ENCODE data around the gene RAB23.

Gene RAB23

DNA sequence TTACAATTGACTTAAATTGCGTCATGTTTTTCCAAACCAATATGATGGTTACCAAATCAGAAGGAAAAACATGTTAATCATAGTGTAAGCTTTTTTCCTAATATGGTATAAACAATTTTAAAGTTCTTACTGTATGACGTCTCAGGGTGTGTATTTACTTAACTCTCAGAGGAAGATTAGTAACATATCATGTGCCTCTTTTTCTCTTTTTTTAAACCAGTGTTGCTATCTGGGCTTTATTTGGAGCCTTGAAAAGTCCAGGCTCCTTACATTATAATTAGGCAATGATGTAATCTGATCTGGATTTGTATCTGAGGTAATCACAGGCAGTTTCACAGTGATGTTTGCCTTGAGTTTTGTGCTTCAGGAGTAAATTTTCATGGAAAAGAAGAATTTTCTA, 20.4 kb upstream of the RAB23 start:
- DNase-seq (ENCODE audit: low spot score) = no peak

DNA sequence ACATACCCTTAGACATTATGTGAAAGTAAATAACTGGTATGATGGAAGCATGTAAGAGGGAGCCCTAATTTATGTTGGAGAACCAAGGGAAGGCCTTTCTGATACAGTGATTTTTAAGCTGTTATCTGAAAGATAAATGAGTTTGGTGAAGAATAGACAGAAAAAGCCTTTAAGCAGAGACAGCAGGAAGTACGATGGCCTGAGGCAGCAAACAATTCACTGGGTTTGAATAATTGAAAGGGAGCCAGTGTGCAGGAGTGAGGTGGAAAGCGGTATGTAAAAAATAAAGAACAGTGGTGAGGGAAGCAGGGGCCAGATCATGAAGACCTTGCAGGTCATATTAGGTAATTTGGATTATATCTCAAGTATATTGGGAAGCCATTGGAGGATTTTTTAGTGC, 4.1 kb upstream of the RAB23 start:
- no peak for DNase-seq (ENCODE audit: low spot score)

DNA sequence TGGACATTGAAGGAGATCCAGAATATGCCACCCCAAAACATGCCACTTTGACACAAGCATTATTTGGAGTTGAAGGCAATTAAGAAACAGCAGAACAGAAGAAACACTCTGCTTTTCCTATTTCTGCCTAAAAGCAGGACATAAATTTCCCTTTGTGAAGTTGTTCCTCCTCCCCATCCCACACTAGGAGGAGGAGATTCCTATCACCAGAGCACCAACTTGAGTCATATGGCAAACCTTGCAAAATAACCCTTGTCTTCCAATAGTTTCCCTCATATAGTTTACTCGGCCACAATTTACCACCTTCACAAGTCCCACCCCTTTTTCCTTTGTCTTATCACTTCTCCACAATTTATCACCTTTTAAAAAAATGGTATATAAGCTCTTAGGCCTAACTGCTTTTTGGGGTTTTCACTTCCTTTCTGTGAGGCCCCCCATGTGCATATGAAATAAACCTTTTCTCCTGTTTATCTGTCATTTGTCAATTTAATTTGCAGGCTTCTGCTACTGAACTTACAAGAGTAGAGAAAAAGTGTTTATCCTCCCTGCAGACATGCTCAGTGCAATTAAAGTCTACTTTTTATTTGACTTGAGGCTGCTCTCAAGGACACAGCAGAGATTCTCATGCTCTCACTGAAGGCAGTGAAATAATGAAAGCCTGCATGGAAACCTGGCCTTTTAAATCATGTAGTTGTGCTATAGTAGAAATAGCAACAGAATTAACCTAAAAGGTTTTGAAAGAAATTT, 2.8 kb upstream of the RAB23 start:
- no peak for DNase-seq (ENCODE audit: low spot score)

DNA sequence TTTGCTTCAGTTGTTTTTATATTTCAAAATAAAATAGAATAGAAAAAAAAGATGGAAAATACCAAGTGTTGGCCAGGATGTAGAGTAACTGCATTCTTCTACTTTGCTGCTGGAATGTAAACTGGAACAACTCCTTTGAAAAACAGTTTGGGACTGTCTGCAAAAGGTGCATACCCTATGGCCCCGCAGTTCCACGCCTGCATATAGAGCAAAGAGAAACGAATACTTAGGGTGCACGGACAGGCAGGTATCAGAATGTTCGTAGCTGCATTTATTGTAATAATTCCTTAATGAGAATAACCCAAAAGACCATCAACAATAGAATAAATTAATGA, 603 bp upstream of the RAB23 start:
- DNase-seq (ENCODE audit: low spot score) = no peak

DNA sequence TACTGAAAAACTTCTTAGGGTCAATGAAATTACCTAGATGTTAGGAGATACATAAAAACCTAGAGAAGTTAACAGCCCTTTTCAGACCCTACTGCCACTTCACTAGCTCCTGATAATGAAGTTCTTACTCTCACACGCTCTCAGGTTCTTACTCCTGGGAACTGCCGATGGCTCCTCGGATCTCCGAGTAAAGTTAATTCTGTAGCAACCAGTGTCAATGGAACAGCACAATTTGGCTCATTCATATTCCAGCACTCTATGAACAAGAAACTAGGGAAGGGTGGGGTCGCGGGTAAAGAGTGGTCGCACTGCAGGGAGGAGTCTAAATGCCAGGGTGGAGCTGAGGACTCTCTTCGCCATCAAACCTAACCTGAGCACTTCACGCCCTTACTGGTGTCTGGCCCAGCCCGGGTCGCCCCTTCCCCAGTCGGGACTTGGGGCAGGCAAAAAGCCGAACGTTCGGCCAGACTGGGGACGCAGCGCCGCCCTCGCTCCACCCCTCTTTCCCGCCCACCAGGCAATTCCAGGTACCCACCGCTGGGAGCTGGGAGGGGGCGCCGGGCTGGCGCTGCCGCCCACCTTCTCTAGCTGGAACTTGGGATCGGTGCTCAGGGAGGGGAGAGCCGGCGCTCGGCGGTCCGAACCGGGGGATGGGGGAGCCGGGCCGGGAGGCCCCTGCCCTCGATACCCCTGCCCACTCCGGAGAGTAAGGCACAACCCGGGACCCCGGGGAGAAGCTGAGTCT, 744 bp downstream of the RAB23 start:
- peak; percentile 57 for DNase-seq (ENCODE audit: low spot score)

DNA sequence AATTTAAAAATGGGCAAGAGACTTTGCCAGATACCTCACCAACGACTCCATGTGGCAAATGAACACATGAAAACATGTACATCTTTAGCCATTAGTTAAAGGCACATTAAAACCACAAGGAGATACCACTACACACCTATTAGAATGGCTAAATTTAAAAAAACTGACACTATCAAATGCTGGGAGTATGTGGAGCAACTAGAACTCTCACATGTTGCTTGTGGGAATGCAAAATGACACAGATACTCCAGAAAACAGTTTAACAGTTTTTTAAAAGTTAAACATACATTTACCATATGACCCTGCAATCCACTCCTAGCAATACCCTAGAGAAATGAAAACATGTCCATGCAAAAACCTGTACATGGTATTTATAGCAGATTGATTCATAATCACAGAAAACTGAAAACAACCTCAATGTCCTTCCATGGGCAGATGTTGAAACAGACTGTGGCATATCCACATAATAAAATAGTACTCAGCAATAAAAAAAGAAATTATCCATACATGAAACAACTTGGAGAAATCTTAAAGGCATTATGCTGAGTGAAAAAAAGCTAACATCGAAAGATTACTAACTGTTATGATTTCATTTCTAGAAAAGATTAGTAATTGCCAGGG, 1.9 kb downstream of the RAB23 start:
- DNase-seq (ENCODE audit: low spot score) = no peak

DNA sequence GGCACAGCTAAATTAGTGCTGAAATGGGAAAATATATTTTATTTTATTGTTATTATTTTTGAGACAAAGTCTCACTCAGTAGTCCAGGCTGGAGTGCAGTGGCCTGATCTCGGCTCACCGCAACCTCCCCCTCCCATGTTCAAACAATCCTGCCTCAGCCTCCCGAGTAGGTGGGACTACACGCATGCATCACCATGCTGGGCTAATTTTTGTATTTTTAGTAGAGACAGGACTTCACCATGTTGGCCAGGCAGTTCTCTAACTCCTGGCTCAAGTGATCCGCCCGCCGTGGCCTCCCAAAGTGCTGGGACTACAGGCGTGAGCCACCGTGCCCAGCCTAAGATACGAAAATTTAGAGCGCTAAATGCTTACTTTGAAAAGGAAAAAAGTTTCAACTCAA, 4.8 kb downstream of the RAB23 start:
- no peak for DNase-seq (ENCODE audit: low spot score)

DNA sequence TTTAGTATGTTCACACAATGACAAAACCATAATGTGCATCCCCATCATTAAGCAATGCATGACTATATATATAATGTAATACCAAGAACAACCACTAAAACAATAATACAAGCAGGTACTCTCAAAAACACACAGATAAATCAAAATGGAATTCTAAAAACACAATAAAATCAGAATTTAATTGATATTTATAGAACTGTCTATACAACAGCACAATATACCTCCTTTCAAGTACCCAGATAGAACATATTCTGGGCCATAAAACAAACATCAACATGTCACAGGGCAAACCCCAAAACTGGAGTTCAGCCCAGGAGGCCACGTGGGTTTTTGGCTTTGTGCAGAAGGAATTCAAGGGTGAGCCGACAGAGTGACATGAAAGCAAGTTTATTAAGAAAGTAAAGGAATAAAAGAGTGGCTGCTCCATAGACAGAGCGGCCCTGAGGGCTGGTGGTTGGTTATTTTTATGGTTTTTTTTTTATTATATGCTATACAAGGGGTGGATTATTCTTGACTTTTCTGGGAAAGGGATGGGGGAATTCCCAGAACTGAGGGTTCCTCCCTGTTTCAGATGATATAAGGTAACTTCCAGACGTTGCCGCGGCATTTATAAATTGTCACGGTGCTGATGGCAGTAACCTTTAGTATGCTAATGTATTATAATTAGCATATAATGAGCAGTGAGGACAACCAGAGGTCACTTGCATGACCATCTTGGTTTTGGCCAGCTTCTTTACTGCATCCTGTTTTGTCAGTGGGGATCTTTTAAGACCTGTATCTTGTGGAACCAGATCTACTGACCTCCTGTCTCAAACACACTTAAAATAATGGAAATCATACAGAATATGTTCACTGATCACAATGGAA, 5.6 kb downstream of the RAB23 start:
- no peak for DNase-seq (ENCODE audit: low spot score)

DNA sequence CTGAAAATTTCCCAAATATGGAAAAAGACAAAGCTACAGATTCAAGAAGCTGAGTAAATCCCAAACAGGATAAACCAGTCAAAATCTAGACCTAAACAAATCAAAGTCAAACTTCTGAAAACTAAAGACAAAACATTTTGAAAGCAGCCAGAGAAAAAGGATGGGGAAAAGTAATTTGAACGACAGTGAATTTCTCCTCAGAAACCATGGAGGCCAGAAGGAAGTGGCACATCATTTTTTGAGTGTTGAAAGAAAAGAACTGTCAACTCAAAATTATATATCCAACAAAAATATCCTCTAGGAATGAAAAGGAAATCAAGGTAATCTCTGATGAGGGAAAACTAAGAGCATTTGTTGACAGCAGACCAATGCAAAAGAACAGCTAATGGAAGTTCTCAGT, 6.8 kb downstream of the RAB23 start:
- no peak for DNase-seq (ENCODE audit: low spot score)

DNA sequence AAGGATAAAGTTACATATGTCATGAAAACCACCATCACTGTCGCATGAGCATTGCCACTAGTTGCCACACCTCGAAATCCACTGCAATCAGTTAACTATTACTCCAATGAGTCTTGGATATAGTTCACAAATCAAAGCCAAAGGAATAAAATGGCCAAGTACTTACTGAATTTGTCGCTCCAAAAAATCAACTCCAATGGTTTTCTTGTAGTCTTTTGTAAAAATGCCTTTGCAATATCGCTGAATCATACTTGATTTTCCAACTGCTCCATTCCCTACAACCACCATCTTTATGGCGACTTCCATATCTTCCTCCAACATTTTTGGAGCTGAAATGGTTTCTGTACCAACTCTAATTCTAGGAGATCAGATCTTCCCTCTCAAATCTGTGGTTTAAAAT, 12.0 kb downstream of the RAB23 start:
- no peak for DNase-seq (ENCODE audit: low spot score)

DNA sequence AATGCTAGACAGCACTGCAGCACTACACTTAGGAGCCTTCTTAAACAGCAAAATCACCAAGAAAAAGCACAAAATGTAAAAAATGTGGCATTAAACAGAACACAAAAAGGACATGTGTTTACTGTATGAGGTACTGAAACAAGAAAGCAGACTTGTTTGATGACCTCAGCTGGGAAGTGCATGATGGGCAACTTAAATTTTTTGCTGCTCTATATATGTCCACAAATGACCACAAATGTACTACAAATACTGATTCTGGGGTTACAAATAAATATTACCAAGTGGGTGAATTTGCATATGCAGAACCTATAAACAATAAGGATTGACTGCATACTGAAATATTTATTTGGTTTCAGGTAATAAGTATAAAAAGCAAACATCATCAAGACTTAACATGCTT, 13.1 kb downstream of the RAB23 start:
- DNase-seq (ENCODE audit: low spot score) = no peak

DNA sequence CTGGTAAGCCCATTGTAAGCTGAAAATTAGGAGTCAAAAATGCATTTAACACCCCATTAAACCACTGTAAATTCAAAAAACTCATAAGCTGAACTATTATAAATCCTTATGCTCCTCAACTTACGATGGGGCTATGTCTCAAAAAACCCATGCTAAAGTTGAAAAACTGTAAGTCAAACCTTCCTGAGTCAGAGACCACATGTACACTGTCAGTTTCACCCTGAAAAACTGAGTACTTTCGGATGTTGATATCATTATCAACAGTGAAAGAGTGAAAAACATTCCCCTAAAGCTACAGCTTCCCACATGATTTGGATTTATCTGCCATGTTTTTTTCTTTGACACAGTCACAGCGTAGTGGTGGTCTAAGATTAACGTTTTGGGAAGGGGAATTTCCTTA, 14.2 kb downstream of the RAB23 start:
- no peak for DNase-seq (ENCODE audit: low spot score)

DNA sequence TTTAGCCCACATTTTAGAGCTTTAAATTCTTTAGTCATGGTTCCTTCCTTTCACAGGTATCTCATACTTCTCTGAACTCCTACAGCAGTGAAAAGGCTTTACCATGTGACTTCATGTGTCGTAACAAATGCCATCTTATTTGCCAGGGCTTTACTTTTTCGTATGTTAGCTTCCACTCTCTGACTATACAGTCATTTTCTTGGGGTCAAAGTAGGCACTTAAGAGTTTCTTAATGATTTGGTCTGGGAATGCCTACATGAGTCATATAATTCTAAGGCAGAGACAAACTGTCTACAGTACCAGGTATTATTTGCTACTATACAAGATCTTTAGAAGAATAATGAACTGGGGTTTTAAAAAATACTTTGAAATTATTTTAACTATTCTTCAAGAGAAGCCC, 15.0 kb downstream of the RAB23 start:
- no peak for DNase-seq (ENCODE audit: low spot score)

DNA sequence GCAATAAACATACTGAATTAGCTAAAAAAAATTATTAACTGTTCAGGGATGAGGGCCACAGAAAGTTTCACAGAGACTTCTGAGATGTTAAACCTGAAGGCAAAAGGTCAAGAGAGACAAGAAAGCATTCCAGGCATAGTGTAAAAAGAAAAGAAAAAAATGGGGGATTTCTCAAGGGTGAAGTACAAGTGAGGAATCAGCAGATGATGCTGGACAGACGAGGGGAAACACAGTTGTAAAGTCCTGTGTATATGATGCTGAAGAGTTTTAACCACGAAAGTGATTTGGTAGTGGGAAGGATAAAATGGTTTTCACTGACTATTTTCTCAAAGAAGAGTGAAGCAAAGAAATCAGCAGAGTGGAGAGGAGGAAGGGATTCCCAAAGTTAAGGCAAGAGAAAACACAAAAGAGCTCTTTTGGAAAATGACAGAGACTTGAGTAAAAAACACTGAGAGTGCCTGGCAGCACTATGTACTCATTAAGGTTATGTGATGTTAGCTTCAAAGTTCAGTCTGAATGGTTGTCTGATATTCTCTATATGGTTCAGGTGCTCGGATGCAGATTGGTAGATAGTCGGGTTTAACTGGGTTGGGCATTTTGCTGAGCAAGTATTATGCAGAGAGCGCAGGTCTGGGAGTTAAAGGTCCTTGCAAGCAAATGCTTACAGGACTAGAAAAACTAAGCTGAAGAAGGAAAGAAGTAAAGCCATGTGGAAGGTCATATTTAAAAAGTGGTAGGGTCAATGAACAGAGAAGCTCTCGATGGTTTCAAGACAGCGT, 16.4 kb downstream of the RAB23 start:
- no peak for DNase-seq (ENCODE audit: low spot score)

DNA sequence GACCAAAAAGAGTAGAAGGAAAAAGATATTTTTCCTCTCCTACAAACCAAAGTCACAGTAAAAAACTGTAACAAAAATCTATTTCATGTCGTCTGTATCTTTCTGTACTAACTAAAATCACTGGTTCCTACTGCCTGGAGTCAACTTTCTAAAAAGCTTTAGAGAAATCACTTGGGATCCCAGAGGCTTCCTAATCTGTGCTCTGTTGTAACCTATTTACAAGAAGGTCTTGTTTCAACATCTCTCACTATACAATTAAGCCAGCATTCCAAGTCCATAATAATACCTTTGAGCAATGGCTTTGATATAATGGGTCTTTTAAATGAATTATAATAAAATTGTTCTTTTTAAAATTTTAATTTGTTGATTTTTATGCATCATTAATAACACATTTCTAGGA, 20.4 kb downstream of the RAB23 start:
- no peak for DNase-seq (ENCODE audit: low spot score)

DNA sequence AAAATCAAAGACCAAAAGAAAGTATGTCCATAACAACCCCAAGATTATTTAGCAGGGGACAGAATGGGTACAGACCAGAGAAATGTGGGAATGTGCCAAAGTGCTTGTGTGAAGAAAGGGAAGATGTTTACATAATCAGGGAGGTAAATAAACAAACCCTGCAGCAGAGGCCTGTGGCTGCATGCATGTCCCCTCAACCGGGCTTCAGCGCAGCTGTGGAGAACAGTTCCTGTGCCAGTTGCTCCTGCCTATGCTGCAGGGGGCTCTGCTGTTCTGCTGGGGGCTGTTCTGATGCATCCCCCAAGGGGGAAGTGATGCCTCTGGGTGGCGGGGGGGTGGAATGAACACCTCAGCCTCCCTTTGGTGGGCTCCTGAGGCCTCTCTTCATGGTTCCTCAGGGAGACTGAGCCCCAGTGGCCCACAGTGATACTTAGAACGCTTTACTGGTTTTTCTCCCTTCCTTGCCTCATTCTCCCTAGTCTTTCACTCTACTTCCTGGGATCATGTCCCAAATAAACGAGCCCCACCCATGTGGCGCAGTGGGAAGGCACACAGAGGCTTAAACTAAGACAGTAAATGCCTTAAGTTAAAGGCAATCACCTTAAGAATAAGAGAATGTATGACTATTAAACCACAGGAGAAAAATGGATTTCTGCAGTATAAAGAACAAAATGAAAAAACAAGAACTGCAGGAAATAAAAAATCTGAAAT, 23.0 kb downstream of the RAB23 start:
- no peak for DNase-seq (ENCODE audit: low spot score)

DNA sequence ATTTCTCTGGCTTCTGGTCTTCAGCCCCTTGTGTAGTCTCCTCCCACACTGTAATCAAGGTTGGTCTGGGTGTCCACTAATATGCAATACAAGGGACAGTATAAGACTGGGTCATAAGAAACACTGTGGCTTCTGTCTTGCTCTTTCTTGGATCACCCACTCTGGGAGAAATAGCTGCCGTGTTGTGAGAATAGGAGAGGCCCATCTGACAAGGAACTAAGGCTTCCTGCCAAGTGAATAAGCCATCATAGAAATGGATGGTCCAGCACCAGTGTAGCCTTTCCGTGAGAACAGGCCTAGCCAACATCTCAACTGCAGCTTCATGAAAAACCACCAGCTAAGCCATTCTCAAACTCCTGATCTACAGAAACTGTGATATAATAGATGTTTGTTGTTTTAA, 26.6 kb downstream of the RAB23 start:
- no peak for DNase-seq (ENCODE audit: low spot score)

DNA sequence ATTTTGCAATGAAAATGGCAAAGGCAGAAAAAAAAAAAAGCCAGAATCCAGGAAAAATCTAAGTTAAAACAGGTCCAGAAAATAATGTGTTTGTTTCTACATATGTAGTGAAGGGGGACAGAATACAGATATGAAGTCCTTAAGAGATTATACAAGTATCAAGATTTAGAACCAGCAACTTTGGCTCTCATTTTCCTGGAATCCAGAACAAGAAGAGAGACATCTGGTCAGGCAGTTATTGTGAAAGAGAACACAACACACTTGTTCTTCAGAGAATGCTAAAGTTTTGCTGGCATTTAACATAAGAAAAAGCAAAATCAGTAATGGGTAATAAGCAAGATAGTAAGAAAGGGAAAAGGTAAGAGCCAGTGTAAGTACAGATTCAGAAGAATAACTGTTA, 28.9 kb downstream of the RAB23 start:
- DNase-seq (ENCODE audit: low spot score) = no peak

DNA sequence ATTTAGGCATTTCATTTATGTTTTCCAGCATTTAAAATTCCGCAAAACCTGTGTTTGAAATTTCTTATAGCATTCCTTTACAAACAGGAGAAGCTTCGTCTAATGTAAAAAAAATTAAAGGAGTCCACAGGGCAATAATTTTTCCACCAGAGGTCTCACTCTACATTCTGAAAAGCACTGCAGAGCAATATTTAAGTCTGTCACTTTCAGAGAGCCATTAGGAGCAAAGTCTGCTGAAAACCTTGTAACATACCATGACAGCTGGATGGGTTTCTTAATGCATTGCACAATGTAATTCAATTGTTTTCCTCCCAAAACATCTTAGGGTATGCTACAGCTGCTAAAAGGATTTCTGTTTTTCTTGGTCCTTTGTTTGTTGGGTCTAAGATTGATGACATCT, 32.0 kb downstream of the RAB23 start:
- DNase-seq (ENCODE audit: low spot score) = no peak

DNA sequence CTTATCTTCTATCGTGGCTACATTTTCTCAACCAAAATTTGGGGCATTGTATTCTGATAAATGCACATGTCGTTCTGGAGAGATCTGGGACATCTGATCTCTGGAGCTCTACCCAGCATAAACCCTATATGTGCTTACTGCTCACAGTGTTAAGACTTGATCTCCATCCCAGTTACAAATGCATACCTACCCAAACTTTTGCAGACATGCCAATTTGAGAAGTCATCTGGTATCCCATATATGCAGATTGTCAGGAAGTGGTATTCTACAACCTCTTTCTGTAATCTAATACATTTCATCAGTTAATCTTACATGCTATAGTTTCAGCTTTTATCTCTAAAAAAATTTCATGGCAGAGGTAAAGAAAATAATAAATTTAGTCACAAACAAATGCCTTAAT, 38.8 kb downstream of the RAB23 start:
- DNase-seq (ENCODE audit: low spot score) = no peak

DNA sequence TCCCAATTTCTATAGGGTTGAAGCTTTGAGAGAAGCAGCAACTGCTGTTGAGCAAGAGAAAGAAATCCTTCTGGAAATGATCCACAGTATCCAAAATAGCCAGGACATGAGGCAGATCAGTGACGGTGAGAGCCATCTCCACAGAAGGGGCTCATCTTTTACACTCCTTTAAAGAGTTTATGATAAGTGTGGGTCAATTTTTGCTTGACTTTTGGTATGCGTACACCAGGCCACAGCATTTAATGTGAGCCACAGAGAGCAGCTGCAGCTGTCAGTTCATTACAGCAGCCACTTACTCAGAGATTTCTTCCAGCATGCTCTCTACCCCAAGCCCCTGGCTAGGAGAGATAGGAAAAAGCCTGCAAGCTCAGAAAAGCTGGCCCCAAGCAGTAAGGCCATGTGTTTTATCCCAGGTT, 40.1 kb downstream of the RAB23 start:
- DNase-seq (ENCODE audit: low spot score) = no peak
